ENCODE measurements around the gene DLGAP4.

DNA sequence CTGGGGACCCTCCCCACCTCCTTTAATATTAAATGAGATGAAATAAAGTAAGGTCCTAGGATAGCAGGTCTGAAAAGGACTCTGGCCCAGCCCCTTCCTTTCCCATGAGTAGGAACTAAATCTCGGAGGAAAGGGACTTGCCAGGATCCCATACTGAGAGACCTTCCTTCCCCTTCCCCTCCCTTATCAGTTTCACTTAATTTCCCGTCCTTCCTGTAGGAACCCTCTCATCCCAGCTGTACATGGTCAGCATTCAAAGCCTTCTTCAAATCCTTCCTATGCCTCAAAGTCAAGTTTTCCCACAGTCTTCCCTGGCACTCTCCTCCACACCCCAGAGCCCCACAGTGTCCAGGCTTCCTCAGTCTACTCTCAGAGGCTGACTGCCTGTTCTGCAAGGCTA, 163.8 kb downstream of the DLGAP4 start:
- TF ChIP-seq JUN (IDR thresholded peaks at IDR 0.05; ENCODE audit: low read depth, low read length), result no peak
- TF ChIP-seq, protein P1, sequence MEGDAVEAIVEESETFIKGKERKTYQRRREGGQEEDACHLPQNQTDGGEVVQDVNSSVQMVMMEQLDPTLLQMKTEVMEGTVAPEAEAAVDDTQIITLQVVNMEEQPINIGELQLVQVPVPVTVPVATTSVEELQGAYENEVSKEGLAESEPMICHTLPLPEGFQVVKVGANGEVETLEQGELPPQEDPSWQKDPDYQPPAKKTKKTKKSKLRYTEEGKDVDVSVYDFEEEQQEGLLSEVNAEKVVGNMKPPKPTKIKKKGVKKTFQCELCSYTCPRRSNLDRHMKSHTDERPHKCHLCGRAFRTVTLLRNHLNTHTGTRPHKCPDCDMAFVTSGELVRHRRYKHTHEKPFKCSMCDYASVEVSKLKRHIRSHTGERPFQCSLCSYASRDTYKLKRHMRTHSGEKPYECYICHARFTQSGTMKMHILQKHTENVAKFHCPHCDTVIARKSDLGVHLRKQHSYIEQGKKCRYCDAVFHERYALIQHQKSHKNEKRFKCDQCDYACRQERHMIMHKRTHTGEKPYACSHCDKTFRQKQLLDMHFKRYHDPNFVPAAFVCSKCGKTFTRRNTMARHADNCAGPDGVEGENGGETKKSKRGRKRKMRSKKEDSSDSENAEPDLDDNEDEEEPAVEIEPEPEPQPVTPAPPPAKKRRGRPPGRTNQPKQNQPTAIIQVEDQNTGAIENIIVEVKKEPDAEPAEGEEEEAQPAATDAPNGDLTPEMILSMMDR (IDR thresholded peaks at IDR 0.05; ENCODE audit: control extremely low read depth in 1 of 3, insufficient read depth in 1 of 3, low read depth in 1 of 3, low read length in 3 of 3), result no peak
- no peak for TF ChIP-seq EP300 (IDR thresholded peaks at IDR 0.05; ENCODE audit: borderline replicate concordance in 1 of 2, low read depth in 2 of 2, low read length in 2 of 2)

All from H1 (cell line).